Lower lobe of right lung (tissue), 1 donor: ENCODE data around the gene ZNG1C. TPM values are rescaled to one million over a fixed set of nuclear protein-coding genes. Genes with fewer than 3 reads are reported as not detected.

ENCODE experiments used
- total RNA-seq: library from RNA; stranded (reverse); fragmentation: NEBNext Ultra II Directional; extraction: Animal tissue kit (Norgen Biotek cat#: 25700); gene quantifications from one replicate; pipeline ENCODE4 v1.2.1, GENCODE V29; 2021
- donor health status: DM: no; HTN: yes; CAD: no; lungs with severe emphysema.

Gene ZNG1C
- total RNA-seq, 1 donor from 2014 or later, result 26.5 TPM

Other genes starting within 250 kb of the ZNG1C start
- gene FOXD4L3, start 60.9 kb downstream of the ZNG1C start, total RNA-seq, result 0.21 TPM
- 26.3 TPM for gene PGM5, start 114.6 kb downstream of the ZNG1C start, total RNA-seq